Activated T-cell treated with anti-CD3 and anti-CD28 coated beads, Interleukin-2, amount 50 U/mL, for 1 hour (primary cell): ENCODE measurements around the gene SLC19A1.

Experiments
- DNase-seq: peaks from one replicate; pipeline ENCODE4 v3.0.0-alpha.2; 2020

SLC19A1 gene

GRCh38 chr21:45516071-45516670 lies 26.1 kb downstream of the SLC19A1 start:
- DNase-seq, result no peak

- no peak for DNase-seq
Measured at GRCh38 chr21:45515241-45516061, 26.8 kb downstream of the SLC19A1 start.

GRCh38 chr21:45514311-45515021 lies 27.8 kb downstream of the SLC19A1 start:
- no peak for DNase-seq

- no peak for DNase-seq
Measured at GRCh38 chr21:45513741-45514310, 28.4 kb downstream of the SLC19A1 start.

GRCh38 chr21:45513003-45513717 lies 29.1 kb downstream of the SLC19A1 start:
- no peak for DNase-seq

GRCh38 chr21:45512626-45513002 lies 29.6 kb downstream of the SLC19A1 start:
- no peak for DNase-seq

- no peak for DNase-seq
Measured at GRCh38 chr21:45511661-45512431, 30.4 kb downstream of the SLC19A1 start.

- no peak for DNase-seq
Measured at GRCh38 chr21:45511007-45511406, 31.2 kb downstream of the SLC19A1 start.

- no peak for DNase-seq
Measured at GRCh38 chr21:45510466-45510955, 31.7 kb downstream of the SLC19A1 start.

- no peak for DNase-seq
Measured at GRCh38 chr21:45509566-45510465, 32.4 kb downstream of the SLC19A1 start.

GRCh38 chr21:45508607-45509565 lies 33.4 kb downstream of the SLC19A1 start:
- DNase-seq, result no peak

- no peak for DNase-seq
Measured at GRCh38 chr21:45507888-45508508, 34.2 kb downstream of the SLC19A1 start.

- DNase-seq, result no peak
Measured at GRCh38 chr21:45507523-45507875, 34.7 kb downstream of the SLC19A1 start.

GRCh38 chr21:45506836-45507522 lies 35.3 kb downstream of the SLC19A1 start:
- DNase-seq, result no peak

GRCh38 chr21:45506241-45506817 lies 35.9 kb downstream of the SLC19A1 start:
- no peak for DNase-seq

- no peak for DNase-seq
Measured at GRCh38 chr21:45505416-45506021, 36.7 kb downstream of the SLC19A1 start.

GRCh38 chr21:45504516-45505415 lies 37.5 kb downstream of the SLC19A1 start:
- no peak for DNase-seq
